ENCODE measurements around the gene INSIG1.

GRCh38 chr7:155343150-155343549 lies 45.5 kb downstream of the INSIG1 start:
- TF ChIP-seq ZNF157 (tag by site-specific recombination; IDR thresholded peaks at IDR 0.05) (no peak), ZXDB (tag by site-specific recombination; IDR thresholded peaks at IDR 0.05) (no peak), PBX3 (CRISPR knock-in tag; IDR thresholded peaks at IDR 0.05) (no peak), ZNF558 (tag by site-specific recombination; IDR thresholded peaks at IDR 0.05) (no peak), ZNF501 (tag by site-specific recombination; IDR thresholded peaks at IDR 0.05) (no peak), ZSCAN18 (tag by site-specific recombination; IDR thresholded peaks at IDR 0.05) (no peak)
